ENCODE data around the gene ESYT2.

DNA sequence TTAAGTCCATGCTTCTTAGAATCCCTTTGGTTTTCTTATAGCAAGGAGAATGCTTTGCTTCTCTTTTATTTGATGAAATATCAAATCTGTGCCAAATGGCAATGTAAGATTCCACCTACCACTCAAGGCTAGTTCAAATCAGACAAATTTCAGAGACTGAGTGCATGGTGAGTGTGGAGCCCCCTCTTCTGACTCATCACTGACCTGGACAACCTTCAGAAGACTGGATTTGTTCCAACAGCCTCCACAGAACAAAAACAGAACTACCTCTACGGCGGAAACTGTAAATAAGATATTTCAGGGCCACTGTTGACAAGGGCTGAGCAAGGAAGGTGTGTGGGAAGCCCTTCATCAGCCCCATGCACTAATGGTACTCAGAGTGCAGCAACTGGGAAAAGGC, 145.8 kb downstream of the ESYT2 start:
- TF ChIP-seq, protein P1, sequence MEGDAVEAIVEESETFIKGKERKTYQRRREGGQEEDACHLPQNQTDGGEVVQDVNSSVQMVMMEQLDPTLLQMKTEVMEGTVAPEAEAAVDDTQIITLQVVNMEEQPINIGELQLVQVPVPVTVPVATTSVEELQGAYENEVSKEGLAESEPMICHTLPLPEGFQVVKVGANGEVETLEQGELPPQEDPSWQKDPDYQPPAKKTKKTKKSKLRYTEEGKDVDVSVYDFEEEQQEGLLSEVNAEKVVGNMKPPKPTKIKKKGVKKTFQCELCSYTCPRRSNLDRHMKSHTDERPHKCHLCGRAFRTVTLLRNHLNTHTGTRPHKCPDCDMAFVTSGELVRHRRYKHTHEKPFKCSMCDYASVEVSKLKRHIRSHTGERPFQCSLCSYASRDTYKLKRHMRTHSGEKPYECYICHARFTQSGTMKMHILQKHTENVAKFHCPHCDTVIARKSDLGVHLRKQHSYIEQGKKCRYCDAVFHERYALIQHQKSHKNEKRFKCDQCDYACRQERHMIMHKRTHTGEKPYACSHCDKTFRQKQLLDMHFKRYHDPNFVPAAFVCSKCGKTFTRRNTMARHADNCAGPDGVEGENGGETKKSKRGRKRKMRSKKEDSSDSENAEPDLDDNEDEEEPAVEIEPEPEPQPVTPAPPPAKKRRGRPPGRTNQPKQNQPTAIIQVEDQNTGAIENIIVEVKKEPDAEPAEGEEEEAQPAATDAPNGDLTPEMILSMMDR (IDR thresholded peaks at IDR 0.05; ENCODE audit: low read depth, low read length, missing input control) = no peak
- TF ChIP-seq JUND (IDR thresholded peaks at IDR 0.05) (no peak), YY1 (IDR thresholded peaks at IDR 0.05) (no peak), HNF4G (IDR thresholded peaks at IDR 0.05) (no peak), GABPA (IDR thresholded peaks at IDR 0.05 in 1 of 2, conservative IDR thresholded peaks at IDR 0.05 in 1 of 2) (no peak), EGR1 (IDR thresholded peaks at IDR 0.05; ENCODE audit: low read depth in 2 of 2) (no peak), TAF1 (conservative IDR thresholded peaks at IDR 0.05) (no peak), NR2F2 (IDR thresholded peaks at IDR 0.05) (no peak), RXRA (IDR thresholded peaks at IDR 0.05) (no peak)
- TF ChIP-seq, protein P2, sequence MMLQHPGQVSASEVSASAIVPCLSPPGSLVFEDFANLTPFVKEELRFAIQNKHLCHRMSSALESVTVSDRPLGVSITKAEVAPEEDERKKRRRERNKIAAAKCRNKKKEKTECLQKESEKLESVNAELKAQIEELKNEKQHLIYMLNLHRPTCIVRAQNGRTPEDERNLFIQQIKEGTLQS (IDR thresholded peaks at IDR 0.05) = no peak
- TF ChIP-seq, protein P3, sequence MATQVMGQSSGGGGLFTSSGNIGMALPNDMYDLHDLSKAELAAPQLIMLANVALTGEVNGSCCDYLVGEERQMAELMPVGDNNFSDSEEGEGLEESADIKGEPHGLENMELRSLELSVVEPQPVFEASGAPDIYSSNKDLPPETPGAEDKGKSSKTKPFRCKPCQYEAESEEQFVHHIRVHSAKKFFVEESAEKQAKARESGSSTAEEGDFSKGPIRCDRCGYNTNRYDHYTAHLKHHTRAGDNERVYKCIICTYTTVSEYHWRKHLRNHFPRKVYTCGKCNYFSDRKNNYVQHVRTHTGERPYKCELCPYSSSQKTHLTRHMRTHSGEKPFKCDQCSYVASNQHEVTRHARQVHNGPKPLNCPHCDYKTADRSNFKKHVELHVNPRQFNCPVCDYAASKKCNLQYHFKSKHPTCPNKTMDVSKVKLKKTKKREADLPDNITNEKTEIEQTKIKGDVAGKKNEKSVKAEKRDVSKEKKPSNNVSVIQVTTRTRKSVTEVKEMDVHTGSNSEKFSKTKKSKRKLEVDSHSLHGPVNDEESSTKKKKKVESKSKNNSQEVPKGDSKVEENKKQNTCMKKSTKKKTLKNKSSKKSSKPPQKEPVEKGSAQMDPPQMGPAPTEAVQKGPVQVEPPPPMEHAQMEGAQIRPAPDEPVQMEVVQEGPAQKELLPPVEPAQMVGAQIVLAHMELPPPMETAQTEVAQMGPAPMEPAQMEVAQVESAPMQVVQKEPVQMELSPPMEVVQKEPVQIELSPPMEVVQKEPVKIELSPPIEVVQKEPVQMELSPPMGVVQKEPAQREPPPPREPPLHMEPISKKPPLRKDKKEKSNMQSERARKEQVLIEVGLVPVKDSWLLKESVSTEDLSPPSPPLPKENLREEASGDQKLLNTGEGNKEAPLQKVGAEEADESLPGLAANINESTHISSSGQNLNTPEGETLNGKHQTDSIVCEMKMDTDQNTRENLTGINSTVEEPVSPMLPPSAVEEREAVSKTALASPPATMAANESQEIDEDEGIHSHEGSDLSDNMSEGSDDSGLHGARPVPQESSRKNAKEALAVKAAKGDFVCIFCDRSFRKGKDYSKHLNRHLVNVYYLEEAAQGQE (IDR thresholded peaks at IDR 0.05) = no peak
- TF ChIP-seq, protein P4, sequence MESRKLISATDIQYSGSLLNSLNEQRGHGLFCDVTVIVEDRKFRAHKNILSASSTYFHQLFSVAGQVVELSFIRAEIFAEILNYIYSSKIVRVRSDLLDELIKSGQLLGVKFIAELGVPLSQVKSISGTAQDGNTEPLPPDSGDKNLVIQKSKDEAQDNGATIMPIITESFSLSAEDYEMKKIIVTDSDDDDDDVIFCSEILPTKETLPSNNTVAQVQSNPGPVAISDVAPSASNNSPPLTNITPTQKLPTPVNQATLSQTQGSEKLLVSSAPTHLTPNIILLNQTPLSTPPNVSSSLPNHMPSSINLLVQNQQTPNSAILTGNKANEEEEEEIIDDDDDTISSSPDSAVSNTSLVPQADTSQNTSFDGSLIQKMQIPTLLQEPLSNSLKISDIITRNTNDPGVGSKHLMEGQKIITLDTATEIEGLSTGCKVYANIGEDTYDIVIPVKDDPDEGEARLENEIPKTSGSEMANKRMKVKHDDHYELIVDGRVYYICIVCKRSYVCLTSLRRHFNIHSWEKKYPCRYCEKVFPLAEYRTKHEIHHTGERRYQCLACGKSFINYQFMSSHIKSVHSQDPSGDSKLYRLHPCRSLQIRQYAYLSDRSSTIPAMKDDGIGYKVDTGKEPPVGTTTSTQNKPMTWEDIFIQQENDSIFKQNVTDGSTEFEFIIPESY (IDR thresholded peaks at IDR 0.05) = no peak
- TF ChIP-seq, protein P5, sequence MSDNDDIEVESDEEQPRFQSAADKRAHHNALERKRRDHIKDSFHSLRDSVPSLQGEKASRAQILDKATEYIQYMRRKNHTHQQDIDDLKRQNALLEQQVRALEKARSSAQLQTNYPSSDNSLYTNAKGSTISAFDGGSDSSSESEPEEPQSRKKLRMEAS (IDR thresholded peaks at IDR 0.05) = no peak
